Measurements from ENCODE around the gene CSK.

DNA sequence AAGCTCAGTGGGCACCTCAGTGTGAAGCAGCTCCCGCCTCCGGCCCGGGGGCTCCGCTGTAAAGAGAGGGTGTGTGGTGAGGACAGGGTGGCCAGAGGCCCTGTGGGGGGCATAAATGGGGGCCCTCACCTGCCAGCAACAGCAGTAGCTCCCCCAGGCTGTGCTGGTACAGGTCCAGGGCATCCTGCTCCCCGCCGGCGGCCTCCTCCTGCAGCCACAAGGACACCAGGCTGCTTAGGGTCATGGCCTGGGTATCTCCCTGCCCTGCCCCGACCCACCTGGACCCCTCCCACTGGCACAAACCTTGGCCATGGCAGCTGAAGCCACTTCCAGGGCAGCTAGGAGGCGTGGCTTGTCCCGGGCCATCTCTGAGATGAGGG is 56.2 kb downstream of the CSK start:
- TF ChIP-seq POLR2A (IDR thresholded peaks at IDR 0.05; ENCODE audit: control extremely low read depth in 1 of 2, low read depth in 2 of 2, low read length in 2 of 2) (no peak), RAD21 (IDR thresholded peaks at IDR 0.05 in 1 of 2, conservative IDR thresholded peaks at IDR 0.05 in 1 of 2; ENCODE audit: low read depth in 2 of 2, low read length in 2 of 2) (no peak), TAF1 (IDR thresholded peaks at IDR 0.05; ENCODE audit: low read depth, low read length) (no peak), CEBPB (IDR thresholded peaks at IDR 0.05; ENCODE audit: low read depth, low read length) (no peak), EP300 (IDR thresholded peaks at IDR 0.05; ENCODE audit: borderline replicate concordance in 1 of 2, low read depth in 2 of 2, low read length in 2 of 2) (no peak), HDAC2 (IDR thresholded peaks at IDR 0.05; ENCODE audit: borderline replicate concordance in 1 of 2, low read depth in 2 of 2, low read length in 2 of 2) (no peak), TEAD4 (IDR thresholded peaks at IDR 0.05; ENCODE audit: low read depth, low read length) (no peak), POLR2AphosphoS5 (IDR thresholded peaks at IDR 0.05; ENCODE audit: low read depth, low read length) (no peak)
- TF ChIP-seq, protein P1, sequence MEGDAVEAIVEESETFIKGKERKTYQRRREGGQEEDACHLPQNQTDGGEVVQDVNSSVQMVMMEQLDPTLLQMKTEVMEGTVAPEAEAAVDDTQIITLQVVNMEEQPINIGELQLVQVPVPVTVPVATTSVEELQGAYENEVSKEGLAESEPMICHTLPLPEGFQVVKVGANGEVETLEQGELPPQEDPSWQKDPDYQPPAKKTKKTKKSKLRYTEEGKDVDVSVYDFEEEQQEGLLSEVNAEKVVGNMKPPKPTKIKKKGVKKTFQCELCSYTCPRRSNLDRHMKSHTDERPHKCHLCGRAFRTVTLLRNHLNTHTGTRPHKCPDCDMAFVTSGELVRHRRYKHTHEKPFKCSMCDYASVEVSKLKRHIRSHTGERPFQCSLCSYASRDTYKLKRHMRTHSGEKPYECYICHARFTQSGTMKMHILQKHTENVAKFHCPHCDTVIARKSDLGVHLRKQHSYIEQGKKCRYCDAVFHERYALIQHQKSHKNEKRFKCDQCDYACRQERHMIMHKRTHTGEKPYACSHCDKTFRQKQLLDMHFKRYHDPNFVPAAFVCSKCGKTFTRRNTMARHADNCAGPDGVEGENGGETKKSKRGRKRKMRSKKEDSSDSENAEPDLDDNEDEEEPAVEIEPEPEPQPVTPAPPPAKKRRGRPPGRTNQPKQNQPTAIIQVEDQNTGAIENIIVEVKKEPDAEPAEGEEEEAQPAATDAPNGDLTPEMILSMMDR (IDR thresholded peaks at IDR 0.05; ENCODE audit: control extremely low read depth in 1 of 3, insufficient read depth in 1 of 3, low read depth in 1 of 3, low read length in 3 of 3), result no peak
